ENCODE data around the gene JADE1. TPM values are rescaled to one million over a fixed set of nuclear protein-coding genes. Genes with fewer than 3 reads are reported as not detected.

Gene JADE1
- total RNA-seq, 4 donors from 2014 or later, result 14.0 to 38.5 (median 26.0) TPM

GRCh38 chr4:128869776-128870509, 60.4 kb downstream of the JADE1 start:
- 79% methylated on average over 2 of the region's 2 CpGs for WGBS
- TF ChIP-seq, protein P1, sequence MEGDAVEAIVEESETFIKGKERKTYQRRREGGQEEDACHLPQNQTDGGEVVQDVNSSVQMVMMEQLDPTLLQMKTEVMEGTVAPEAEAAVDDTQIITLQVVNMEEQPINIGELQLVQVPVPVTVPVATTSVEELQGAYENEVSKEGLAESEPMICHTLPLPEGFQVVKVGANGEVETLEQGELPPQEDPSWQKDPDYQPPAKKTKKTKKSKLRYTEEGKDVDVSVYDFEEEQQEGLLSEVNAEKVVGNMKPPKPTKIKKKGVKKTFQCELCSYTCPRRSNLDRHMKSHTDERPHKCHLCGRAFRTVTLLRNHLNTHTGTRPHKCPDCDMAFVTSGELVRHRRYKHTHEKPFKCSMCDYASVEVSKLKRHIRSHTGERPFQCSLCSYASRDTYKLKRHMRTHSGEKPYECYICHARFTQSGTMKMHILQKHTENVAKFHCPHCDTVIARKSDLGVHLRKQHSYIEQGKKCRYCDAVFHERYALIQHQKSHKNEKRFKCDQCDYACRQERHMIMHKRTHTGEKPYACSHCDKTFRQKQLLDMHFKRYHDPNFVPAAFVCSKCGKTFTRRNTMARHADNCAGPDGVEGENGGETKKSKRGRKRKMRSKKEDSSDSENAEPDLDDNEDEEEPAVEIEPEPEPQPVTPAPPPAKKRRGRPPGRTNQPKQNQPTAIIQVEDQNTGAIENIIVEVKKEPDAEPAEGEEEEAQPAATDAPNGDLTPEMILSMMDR (IDR thresholded peaks at IDR 0.05), result no peak
- TF ChIP-seq POLR2A (IDR thresholded peaks at IDR 0.05) (no peak), EP300 (IDR thresholded peaks at IDR 0.05) (no peak), POLR2AphosphoS5 (IDR thresholded peaks at IDR 0.05) (no peak)
- no peak for DNase-seq (ENCODE audit: low spot score in 2 of 2)
- no peaks in the 10 kb centered on the region for H3K27me3 ChIP-seq
- peaks cover 53% of the 10 kb centered on the region for H3K36me3 ChIP-seq
- H3K4me1 ChIP-seq, result no peaks in the 10 kb centered on the region
- H3K9me3 ChIP-seq, result no peaks in the 10 kb centered on the region
- H3K27ac ChIP-seq, result no peak overlapping the region
- no peak overlapping the region for H3K4me3 ChIP-seq

DNA sequence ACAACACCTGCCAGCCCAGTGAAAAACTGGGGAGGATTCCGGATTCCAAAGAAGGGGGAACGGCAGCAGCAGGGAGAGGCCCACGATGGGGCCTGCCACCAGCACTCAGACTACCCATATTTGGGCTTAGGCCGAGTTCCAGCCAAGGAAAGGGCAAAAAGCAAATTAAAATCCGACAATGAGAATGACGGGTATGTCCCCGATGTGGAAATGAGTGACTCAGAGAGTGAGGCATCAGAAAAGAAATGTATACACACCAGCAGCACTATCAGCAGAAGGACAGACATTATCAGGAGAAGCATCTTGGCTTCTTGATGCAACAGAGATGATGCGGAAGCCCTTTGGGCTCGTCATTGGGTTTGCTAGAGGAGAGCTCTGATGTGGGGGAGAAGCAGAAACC, 62.4 kb downstream of the JADE1 start:
- Histone ChIP-seq H3K27me3 (no peaks in the 10 kb centered on the region), H3K9me3 (no peaks in the 10 kb centered on the region), H3K36me3 (peaks cover 48% of the 10 kb centered on the region), H3K4me3 (no peak overlapping the region), H3K4me1 (no peaks in the 10 kb centered on the region), H3K27ac (no peak overlapping the region)
- WGBS, result 85% methylated on average over 9 of the region's 9 CpGs
- no peak for DNase-seq (ENCODE audit: low spot score in 2 of 2)
- TF ChIP-seq POLR2A (IDR thresholded peaks at IDR 0.05) (no peak), POLR2AphosphoS5 (IDR thresholded peaks at IDR 0.05) (no peak), EP300 (IDR thresholded peaks at IDR 0.05) (no peak)
- TF ChIP-seq, protein P1 (IDR thresholded peaks at IDR 0.05), result no peak

GRCh38 chr4:128876200-128876599, 66.7 kb downstream of the JADE1 start:
- Histone ChIP-seq H3K4me3 (no peak overlapping the region), H3K9me3 (no peaks in the 10 kb centered on the region), H3K27me3 (no peaks in the 10 kb centered on the region), H3K27ac (no peak overlapping the region), H3K36me3 (peaks cover 17% of the 10 kb centered on the region), H3K4me1 (no peaks in the 10 kb centered on the region)
- WGBS, result 94% methylated on average over 2 of the region's 2 CpGs
- TF ChIP-seq POLR2A (IDR thresholded peaks at IDR 0.05), result no peak
- no peak for TF ChIP-seq POLR2AphosphoS5 (IDR thresholded peaks at IDR 0.05)
- TF ChIP-seq, protein P1 (IDR thresholded peaks at IDR 0.05), result no peak
- no peak for TF ChIP-seq EP300 (IDR thresholded peaks at IDR 0.05)
- no peak for DNase-seq (ENCODE audit: low spot score in 2 of 2)

DNA sequence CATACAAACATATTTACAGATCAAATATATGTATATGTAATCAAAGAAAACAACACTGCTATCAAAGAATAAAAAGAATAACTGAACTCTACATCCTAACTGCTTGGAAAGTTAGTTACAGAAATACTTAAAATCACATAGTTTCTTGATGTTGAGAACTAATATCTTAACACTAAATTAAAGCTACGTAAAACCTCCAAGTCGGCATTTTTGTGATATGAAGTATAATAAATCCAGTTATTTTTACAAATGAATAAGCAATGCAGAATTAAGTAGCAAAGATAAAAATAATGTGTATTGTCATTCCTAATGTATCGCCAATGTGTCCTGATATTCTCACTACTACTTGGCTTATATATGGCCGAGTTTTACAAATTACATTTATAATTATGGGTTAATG, 68.4 kb downstream of the JADE1 start:
- no peaks in the 10 kb centered on the region for H3K27me3 ChIP-seq

GRCh38 chr4:128879283-128879682, 69.8 kb downstream of the JADE1 start:
- H3K27ac ChIP-seq, result no peak overlapping the region
- no peaks in the 10 kb centered on the region for H3K27me3 ChIP-seq
- TF ChIP-seq POLR2AphosphoS5 (IDR thresholded peaks at IDR 0.05) (no peak), EP300 (IDR thresholded peaks at IDR 0.05) (no peak), POLR2A (IDR thresholded peaks at IDR 0.05) (no peak)
- TF ChIP-seq, protein P1 (IDR thresholded peaks at IDR 0.05), result no peak
- no peak overlapping the region for H3K4me3 ChIP-seq
- 80% methylated on average over 2 of the region's 2 CpGs for WGBS
- no peak for DNase-seq (ENCODE audit: low spot score in 2 of 2)
- H3K9me3 ChIP-seq, result no peaks in the 10 kb centered on the region
- no peaks in the 10 kb centered on the region for H3K36me3 ChIP-seq
- H3K4me1 ChIP-seq, result no peaks in the 10 kb centered on the region

More for the DNA sequence above, 68.4 kb downstream of the JADE1 start:
- Histone ChIP-seq H3K27ac (no peak overlapping the region), H3K4me1 (no peaks in the 10 kb centered on the region), H3K9me3 (no peaks in the 10 kb centered on the region), H3K4me3 (no peak overlapping the region), H3K36me3 (no peaks in the 10 kb centered on the region)
- TF ChIP-seq POLR2A (IDR thresholded peaks at IDR 0.05), result no peak
- TF ChIP-seq, protein P1 (IDR thresholded peaks at IDR 0.05), result no peak
- no peak for DNase-seq (ENCODE audit: low spot score in 2 of 2)
- WGBS, result 95% methylated on average over 4 of the region's 4 CpGs

Data from suprapubic skin (tissue), 4 donors.